ENCODE measurements around the gene SCUBE1.

The SCUBE1 gene

DNA sequence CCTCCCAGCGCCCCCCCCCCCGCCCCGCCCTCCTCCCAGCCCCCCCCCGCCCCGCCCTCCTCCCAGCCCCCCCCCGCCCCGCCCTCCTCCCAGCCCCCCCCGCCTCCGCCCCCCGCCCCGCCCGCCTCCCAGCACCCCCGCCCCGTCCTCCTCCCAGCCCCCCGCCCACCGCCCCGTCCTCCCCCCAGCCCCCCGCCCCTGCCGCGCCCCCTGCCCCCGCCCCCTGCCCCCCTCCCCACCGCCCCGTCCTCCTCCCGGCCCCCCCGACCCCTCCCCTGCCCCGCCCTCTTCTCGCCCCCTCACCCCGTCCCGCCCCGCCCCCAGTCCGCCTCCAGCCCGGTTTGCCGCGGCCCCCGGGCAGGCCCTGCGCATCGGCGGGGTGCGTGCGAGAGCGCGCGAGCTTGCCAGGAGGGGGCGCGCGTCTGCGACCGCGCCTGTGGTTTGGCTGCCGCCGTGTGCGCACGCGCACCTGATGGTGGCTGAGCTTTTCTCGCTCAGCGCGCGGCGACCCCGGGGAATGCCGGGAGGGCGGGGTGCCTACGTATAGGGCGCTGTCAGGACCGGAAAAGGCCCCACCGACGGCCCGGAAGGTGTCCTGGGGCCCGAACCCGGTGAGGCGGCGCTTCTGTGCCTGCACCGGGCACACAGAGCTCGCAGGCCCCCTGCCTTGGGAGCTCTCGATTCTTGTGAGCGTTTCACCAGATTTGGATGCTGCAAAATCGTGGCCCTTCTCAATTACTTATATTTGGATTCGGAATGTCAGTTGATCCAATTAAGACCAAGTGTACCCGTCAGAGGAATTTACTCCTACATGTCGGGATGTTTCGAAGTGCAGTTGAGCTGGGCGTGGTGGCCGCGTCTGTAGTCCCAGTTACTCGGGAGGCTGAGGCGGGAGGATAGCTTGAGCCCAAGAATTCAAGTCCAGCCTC, 155.7 kb downstream of the SCUBE1 start:
- no peak for FAIRE-seq

DNA sequence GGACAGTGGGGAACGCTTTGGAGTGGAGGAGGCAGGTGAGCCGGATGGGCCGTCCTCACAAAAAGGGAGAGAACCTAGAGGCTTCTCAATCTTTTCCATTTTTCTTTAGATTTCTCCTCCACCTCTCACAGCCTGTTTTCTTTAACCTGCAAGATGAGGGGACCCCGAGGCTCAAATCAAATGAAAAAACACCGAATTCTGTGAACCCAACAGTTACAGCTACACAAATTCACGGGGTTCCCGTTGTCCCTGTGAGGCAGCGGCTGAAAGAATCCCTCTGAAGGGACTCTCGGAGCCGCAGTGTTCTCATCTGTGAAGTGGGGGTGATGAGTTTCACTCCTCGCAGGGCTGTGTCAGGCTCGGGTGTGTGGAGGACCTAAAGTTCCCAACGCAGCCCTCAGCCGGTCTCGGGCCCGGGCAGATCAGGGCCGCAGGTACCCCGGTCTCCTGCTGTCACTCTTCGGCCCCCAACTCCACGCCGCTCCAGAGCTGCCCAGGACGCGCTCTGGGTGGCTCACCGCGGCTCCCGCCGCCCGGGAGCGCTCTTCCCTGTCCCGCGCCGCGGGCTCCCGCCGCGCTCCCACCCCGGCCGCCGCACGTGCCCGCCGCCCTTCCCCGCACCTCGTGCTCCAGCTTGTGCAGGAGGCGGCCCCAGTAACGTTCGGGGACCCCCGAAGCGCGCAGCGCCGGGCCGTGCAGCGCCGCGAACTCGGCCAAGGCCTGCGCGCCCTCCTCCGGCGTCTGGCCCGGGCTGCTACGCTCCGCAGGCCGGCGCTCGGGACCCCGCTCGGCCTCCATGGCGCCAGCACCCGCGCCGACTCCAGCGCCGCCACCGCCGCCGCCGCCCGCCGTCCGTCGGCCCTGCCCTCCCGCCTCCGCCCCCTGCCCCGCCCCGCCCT, 156.7 kb downstream of the SCUBE1 start, which contains the start of gene TTLL12:
Gene TTLL12, minus strand, starts transcription at position 863 of the 899 bp plus-strand sequence. Its CDS starts 65 bp downstream, at position 798.
- FAIRE-seq, result no peak

DNA sequence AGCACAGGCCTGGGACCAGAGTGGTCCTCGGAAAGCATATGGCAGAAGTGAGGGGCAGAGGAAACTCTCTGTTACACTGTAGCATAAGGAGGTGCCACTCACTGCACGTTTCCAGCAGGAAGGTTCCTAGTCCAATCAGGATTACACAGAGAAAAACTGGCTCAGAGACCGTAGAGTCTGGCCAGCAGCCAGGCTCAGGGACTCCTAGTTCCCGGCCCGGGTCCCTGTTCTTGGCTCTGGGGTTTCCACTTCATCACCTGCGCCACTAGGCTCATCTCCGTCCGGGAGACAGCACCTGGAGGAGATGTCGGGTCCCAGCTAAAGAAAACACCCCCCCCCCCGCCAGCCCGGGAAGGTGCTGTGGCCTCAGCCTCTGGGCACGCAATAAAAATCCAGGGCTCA, 157.3 kb downstream of the SCUBE1 start:
- no peak for FAIRE-seq

DNA sequence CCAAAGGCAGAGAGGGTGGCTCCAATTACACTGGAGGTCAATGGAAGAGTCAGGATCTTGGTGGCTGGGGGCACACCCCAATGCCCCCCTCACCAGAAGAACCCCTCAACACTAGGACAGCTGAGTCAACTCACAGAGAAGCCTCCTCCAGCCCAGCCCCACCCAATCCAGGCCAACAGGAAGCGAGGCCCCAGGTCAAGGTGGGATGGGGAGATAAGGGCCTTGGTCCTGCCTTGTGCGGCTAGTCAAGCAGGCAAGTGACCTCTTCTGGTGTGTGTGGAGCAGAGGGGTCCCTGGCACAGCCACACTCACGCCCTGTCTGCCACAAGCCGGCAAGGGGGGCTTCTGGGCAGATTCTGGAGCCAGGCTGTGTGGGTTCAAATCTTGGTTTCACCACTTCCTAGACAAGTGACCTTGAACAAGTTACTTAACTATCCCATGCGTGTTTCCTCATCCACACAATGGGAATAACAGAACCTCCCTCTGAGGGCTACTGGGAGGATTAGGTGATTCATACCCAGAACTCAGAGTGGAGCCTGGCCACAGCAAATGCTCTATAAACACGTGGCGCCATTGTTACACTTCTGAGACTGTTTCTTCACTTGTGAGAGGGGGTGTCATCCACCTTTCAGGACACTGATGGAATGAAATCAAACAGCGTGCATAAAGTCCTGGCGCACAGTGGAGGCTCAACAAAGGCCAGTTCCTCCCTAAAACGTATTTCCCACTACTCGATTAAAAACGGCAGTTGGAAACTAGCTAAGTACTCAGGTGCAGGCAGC, 159.5 kb downstream of the SCUBE1 start:
- FAIRE-seq, result no peak

DNA sequence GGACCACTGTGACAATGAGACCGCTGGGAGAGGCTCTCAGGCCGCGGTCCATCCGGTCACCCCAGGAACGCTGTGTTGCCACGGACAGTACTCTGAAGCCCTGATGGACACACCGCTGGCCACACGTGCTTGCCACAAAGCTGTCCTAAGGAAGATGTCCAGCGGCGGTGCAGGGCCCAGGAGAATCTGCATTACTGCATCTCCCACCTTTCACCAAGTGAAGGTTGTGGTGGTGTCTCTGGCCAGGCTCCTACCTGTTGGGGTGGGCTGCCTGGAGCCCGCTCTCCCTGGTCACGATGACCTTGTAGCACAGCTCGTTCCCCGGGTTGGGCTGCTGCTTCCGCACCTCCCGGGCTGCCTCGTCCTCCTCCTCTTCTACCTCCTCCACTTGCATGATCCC, 160.4 kb downstream of the SCUBE1 start:
- FAIRE-seq, result no peak

DNA sequence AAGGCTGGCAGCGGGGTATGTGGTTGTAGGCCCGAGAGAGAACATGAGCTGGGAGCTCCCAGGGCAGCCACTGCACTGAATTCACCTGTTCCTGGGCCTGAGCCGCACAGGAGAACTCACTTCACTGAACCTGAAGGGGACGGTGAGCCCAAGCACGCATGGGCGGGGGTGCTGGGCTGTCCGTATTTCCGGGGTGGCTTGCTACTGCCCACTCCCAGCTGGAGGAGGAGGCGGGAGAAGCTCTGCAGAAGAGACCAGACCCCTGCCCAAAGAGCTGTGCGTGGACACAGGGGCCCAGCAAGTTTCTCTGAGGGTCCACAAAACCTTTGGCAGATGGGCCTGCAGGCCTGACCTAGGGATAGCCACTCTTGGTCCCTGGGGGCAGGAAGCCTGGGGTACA, 161.1 kb downstream of the SCUBE1 start:
- FAIRE-seq, result no peak

DNA sequence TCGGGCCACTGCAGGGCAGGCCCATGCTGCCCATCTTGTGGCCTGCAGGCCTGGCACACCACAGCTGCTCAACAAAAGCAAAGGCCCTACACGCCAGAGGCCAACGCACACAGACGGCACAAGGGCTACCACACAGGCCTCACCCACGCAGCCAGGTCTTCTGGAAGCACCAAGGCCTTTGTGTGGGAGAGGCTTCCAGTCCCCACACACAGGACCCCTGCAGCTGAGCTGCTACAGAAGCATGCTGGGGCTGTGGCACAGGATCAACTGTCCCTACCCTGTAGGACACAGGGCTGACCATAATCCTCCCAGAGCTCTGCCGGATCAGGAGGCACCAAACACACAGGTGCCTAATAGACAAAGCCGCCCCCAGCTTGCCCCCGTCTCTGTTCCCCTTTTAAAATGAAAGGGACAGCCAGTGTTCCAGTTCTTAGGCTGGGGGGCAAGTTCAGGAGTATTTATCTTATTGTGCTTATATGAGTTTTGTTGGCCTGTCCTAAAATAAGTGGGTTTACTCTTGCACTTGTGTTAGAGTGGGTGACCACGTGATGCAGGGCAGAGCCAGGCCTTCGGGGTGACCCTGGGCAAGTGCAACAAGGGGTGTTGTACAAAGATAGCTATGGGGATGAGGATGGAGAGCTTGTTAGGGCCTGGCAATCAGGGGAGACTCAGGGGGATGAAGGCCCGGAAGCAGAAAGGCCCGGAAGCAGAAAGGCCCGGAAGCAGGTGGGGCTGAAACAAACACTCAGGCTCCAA, 161.7 kb downstream of the SCUBE1 start:
- FAIRE-seq, result no peak

DNA sequence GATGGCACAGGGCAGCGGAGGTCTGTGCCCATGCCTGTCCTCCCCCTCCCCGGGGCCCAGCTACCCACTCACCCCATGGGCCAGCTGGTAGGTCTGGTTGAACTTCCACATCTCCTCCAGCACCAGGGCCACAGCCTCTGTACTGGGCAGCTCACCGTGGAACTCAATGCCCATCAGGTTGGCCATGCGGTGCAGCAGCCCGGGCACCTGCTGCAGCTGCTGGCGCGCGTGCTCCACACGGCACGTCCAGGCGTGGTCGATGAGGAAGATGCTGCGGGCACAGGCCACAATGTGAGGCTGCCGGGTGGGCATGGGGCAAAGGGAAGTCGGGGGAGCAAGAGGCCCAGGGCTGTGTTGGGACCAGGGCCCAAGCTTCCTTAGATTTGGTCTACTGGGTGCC, 162.5 kb downstream of the SCUBE1 start:
- no peak for FAIRE-seq

DNA sequence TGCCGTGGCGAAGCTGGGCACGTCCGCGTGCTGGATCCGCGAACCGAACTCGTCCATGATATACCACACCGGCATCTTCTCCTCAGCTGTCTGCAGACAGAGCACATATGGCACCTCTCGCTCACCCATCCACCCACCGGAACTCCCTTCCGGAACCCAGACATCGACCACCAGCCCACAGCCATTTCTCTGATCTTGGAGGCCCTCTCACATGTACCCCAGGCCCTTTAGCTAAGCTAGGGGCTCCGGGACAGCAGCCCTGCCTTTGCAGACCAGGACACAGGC, 163.3 kb downstream of the SCUBE1 start:
- FAIRE-seq, result no peak

DNA sequence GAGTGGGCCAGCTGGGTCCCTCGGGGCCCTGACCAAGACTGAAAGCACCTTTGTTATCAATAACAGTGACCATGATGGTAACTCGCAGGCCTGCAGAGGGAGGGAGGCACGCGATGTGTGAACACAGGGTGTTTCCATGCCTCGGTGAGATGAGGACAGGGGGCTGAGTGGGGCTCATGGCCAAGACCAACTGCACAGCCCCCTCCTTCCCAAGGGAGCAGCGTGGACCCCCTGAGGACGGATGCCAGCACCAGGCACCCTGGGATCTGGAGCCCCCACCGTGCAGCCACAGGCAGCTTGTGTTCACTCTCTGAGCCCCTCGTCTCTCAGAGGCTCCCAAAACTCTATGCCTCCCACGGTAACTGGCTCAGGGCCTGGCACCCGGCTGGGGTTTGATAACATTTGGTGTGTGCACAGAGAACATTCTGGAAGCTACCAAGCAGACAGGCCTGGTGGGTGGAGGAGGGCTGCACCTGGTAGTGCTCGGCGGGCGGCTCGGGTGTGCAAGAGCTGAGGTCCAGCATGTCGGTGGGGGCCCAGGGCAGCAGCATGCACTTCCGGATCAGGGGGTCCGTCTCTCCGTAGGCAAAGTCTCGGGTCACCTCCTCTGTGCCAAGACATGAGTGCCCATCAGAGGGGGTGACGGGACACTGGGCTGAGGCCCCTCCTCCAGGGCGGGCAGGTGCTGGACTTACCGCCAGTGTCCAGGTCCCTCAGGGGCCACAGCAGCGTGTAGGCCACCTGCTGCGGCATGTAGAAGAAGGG, 163.8 kb downstream of the SCUBE1 start:
- FAIRE-seq, result no peak

DNA sequence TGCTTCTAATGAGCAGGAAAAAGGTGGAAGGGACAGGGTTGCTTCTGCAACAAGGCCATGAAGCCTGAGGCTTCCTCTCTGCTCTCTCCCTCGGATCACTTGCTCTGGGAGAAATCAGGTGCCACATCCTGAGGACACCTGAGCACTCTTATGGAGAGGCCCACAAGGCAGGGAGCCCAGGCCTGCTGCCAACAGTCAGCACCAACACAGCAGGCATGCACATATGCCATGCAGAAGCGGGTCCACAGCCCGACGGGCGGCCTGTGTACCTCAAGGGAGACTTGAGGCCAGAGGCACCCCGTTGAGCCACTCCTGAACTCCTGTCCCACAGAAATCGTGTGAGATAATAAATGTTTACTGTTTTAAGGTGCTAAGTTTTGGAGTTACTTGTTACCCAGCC, 165.7 kb downstream of the SCUBE1 start:
- no peak for FAIRE-seq

DNA sequence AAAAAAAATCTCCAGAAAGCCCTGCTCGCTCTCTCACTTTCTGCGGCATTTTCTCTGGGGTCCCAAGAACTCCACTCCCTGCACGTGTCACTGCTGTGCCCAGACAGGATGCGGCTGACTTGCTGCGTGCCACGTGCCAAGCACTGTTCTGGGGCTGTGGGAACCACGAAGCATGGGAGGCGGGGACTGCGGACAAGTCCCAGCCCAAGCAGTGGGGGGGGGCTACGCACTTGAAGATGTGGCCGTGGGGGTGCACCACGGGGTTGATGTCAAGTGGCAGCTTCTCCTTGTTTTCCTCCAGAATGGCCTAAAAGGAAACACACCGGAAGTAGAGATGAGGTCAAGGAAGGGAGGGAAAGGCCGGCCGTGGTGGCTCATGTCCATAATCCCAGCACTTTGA, 167.1 kb downstream of the SCUBE1 start:
- no peak for FAIRE-seq

DNA sequence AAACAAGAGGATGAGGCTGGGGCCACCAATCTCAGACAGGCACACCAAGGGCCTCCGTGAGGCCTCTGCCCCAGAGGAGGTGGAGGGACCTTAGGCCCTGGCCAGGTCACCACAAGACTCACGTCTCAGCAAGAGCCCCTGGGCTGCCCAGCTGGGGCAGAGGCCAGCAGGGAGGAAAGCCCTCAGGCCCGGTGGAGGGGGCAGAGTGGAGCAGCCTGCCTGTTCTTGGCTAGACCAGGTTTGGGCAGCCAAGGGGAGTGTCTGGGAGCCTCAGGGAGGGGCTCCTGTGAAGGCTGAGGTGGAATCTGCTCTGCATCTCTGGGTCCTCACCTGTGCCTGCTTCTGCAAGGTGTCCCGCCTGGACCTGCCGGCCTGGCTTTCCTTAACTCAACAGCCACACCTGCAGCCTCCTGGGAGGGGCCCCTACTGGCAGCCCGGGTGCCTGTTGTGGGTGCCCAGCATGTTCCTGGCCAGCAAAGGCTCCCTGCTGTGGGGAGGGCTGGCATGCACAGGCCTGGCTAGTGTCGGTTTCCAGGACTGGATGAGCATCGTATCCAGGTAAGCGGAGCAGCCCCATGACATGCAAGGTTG, 168.1 kb downstream of the SCUBE1 start:
- FAIRE-seq, result no peak

DNA sequence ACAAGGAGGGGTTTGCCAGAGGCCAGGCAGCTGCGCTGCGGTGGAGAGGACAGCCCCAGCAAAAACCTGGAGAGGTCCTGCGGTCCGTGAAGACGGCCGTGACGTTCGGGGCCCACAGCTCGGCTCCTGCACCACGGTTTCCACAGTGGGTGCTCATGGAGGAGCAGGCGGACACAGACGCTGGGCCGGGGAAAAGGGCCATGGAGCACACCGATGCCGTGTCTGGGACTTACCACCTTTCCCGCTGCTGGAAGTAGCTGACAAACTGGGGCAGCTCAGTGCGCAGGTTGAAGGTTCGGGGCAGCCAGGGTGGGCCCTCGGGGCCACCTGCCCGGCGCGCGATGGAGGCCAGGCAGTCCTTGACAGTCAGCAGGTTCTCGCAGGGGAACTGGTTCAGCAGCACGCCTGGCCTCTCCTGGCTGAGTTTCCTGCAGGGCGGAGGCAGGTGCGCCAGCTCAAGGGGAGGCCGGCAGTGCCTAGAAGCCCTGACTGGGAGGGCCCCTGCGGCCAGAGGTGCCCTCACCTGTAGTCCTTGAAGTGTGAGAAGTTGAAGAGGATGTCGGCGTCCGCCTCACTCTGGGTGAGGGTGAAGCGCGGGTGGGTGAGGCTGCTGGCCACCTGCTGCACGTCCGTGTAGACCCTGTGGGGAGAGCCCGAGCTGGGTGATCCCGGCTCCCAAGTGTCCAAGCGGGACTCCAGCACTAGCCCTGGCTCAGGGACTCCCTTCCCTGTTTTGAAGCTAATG, 169.0 kb downstream of the SCUBE1 start:
- FAIRE-seq, result no peak

DNA sequence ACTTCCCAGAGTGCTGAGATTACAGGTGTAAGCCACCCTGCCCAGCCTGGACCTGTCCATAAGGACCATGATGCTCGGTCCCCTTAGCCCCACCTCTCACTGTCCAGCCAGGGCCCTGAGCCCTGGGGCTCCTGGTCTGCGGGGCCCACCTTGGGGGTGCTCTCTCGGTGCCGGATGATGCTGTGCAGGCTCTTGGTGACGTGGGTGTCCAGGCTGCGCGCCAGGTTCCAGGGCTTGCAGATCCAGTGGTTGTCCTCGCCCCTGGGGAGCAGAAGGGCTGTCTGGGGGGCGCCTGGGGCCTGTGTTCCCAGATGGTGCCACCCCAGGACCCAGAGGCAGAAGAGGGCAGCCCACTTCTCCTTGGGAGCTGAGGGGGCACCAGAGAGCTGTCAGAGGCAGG, 169.6 kb downstream of the SCUBE1 start:
- no peak for FAIRE-seq

DNA sequence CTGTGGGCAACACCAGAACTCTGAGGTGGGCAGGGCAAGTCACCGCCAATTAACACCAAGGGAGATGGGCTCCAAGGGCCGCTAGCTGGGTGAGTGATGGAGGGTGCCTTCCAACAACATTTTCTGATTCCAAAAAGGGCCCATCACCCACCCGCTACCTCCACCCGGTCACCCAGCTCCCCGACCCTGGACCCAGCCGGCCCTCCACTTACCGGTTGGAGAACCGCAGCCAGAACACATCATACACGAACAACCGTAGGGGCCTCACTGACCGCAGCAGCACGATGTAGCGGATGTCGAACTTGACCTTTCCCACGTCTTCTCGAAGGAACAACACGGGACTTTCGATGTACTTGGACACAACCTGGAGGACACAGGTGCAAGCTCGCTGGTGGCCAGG, 171.0 kb downstream of the SCUBE1 start:
- FAIRE-seq, result no peak

DNA sequence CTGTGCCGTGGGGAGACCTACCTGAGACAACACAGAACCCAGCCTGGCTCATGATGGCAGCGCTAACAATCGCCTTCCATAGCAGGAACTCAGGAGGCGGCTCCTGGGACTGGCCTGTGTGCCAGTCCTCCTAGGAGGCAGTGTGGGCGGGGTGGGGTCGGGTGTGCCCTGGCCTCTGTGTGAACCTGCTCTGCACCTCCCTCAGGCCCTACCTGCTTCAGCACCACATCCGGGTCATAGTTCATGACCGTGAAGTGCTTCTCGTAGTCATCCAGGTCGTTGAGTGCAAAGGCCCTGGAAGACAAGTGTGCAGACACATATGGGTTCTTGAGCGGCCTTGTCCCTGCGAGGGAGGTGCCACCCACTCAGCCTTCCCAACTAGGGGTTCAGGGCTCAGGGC, 171.6 kb downstream of the SCUBE1 start:
- FAIRE-seq, result no peak

DNA sequence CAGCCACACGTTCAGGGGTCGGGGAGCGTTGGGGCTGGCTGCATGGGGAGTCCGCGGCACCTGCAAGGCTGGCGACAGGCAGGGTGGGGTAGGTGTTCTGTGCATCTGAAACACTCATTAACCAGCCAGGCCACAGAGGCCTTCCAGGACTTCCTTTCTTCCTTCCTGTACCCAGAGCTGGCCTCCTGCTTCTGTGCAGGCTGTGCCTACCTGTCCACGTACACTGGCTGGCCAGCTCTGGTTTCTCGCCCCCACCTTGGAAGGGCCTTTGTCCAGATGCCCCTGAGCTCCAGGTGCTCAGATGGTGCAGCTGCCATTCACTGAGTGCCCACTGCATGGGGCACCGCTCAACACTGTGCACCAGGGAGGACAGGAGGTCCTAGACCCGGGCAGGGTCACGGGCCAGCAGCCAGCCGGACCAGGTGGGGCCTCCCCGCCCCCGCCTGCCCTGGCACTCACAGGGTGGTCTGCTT, 172.1 kb downstream of the SCUBE1 start:
- no peak for FAIRE-seq

DNA sequence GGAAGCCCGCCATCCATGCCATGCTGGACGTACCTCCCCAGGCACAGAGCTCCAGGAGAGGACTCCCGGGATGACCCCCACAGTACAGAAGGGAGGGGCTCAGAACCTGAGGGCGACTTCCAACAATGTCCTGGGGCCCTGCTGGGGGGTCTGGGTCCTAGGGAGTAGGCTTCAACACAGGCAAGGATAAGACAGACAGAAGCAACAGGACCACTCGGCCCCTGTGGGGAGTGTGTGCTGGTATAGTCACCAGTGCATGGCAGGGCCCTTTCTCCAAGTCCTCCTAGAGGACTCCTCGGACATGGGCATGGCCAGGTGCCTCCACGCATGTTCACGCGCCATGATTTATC, 173.1 kb downstream of the SCUBE1 start:
- FAIRE-seq, result no peak

All from islet of Langerhans (tissue), 1 donor.